Erythroblast (primary cell): ENCODE data around the gene STUB1.

Source experiments
- GATA1 ChIP-seq: IDR thresholded peaks from 2 replicates; pipeline ENCODE4 v1.6.1; 2011; ENCODE audit warnings: low read depth, mild to moderate bottlenecking, control low read depth, low read length, moderate library complexity
- POLR2A ChIP-seq: IDR thresholded peaks from 2 replicates; pipeline ENCODE4 v1.6.1; 2011; ENCODE audit warnings: mild to moderate bottlenecking, low read length

DNA sequence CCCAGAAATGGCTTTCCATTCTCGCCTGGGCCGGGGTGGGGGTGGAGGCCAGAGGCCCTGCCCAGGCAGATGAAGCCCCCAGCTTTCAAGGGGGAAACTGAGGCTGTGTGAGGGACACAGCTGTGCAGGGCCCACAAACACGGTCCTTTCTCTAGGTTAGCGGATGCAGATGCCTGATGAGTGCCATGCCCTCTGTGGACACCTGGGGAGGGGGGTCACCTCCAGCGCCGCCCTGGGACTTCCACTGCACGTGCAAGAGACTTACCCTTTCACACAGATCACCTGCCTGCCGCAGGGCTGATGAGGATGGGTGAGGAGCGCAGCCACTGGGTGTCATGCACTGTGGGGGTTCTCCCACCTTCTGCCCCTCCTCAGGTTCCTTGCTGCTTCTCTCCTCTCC is 38.2 kb downstream of the STUB1 start:
- TF ChIP-seq POLR2A = peak; percentile 8
- no peak for TF ChIP-seq GATA1
